ENCODE results near the gene NUPR2.
"Not testable (repeated sequence)": the region's sequence is repeated elsewhere in the genome, so short reads cannot be mapped to it uniquely, and the experiment has no call there.

The NUPR2 gene

DNA sequence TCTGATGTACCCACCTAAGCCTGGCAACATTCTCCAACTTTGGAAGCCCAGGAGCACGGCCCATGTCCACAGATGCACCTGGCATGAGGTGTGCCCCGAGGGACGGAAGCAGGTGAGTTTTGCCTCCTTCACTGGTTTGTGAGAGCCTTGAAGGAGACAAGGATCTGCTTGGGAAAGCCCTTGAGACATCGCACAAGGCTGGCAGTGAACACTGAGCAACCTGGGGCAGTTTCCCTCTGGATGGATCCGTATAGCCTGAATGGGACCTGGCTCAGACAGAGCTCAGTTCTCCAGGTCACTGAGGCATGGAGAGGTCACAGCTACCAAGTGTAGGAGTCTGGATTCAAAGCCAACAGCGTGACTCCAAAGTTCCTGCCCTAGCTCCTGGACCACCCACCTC, 8.8 kb upstream of the NUPR2 start:
- Histone ChIP-seq H3K9me3 (no peaks in the 10 kb centered on the region), H3K4me1 (no peaks in the 10 kb centered on the region), H3K36me3 (no peaks in the 10 kb centered on the region), H3K27me3 (no peaks in the 10 kb centered on the region), H3K4me3 (ENCODE audit: low read depth, low read length) (no peak overlapping the region)
- DNase-seq, result no peak
- no peak for TF ChIP-seq CTCF (IDR thresholded peaks at IDR 0.05; ENCODE audit: low read depth, low read length)

DNA sequence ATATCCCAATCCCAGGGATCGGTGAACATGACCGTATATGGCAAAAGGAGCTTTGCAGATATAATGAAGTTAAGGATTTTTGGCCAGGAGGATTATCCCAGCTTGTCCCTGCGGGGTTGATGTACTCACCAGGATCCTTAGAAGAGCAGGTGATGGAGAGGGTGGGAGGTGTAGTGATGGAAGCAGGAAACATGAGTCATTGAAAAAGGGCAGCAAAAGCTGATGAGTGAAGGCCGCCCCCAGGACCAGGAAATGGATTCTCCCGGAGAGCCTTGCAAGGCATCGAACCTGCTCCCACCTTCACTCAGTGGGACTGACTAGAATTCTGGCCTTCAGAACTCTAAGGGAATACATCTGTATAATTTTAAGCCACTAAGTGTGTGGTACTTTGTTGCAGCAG, 5.2 kb upstream of the NUPR2 start:
- Histone ChIP-seq H3K36me3 (no peaks in the 10 kb centered on the region), H3K27me3 (no peaks in the 10 kb centered on the region), H3K9me3 (no peaks in the 10 kb centered on the region), H3K4me3 (ENCODE audit: low read depth, low read length) (no peak overlapping the region), H3K4me1 (no peaks in the 10 kb centered on the region)
- no peak for TF ChIP-seq CTCF (IDR thresholded peaks at IDR 0.05; ENCODE audit: low read depth, low read length)
- DNase-seq, result no peak

- H3K4me1 ChIP-seq; H3K9me3 ChIP-seq; H3K36me3 ChIP-seq; H3K27me3 ChIP-seq; H3K4me3 ChIP-seq (ENCODE audit: low read depth, low read length); DNase-seq: not testable (repeated sequence)
Measured at GRCh38 chr7:56112244-56112643, 4.0 kb downstream of the NUPR2 start.

DNA sequence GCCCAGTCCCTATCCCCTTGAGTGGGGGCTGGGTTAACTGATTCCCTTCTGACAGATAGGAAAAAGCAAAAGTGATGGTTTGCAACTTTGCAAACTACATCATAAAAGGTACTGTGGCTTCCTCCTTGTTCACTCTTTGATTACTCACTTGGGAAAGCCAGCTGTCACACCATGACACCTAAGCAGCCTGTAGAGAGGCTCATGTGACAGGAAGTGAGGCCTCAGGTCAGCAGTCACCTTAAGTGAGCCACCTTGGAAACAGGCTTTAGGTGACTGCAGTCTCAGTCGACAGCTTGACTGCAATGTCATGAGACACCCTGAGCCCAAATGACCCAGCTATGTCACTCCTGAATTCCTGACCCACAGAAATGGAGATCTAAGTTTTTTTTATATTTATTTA, 5.6 kb downstream of the NUPR2 start:
- no peak overlapping the region for H3K4me3 ChIP-seq (ENCODE audit: low read depth, low read length)
- 0 out of 2 replicates have a peak, but pooled peaks cover 6% of the 10 kb centered on the region for H3K27me3 ChIP-seq
- DNase-seq, result no peak
- no peaks in the 10 kb centered on the region for H3K4me1 ChIP-seq
- no peaks in the 10 kb centered on the region for H3K9me3 ChIP-seq
- H3K36me3 ChIP-seq, result no peaks in the 10 kb centered on the region
- no peak for TF ChIP-seq CTCF (IDR thresholded peaks at IDR 0.05; ENCODE audit: low read depth, low read length)

DNA sequence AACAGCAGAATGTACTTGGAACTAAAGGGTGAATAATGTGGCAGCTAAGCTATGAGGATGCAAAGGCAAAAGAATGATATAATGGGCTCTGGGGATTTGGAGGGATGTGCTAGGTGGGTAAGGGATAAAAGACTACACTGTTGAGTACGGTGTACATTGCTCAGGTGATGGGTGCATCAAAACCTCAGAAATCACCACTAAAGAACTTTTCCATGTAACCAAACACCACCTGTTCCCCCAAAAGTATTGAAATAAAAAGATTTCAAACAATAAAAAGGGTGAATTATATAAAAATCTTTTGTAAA, 8.3 kb downstream of the NUPR2 start:
- no peak overlapping the region for H3K4me3 ChIP-seq (ENCODE audit: low read depth, low read length)
- H3K9me3 ChIP-seq, result no peaks in the 10 kb centered on the region
- DNase-seq, result no peak
- H3K36me3 ChIP-seq, result peaks cover 20% of the 10 kb centered on the region
- no peak for TF ChIP-seq CTCF (IDR thresholded peaks at IDR 0.05; ENCODE audit: low read depth, low read length)
- H3K4me1 ChIP-seq, result no peaks in the 10 kb centered on the region
- 0 out of 2 replicates have a peak, but pooled peaks cover 1% of the 10 kb centered on the region for H3K27me3 ChIP-seq

DNA sequence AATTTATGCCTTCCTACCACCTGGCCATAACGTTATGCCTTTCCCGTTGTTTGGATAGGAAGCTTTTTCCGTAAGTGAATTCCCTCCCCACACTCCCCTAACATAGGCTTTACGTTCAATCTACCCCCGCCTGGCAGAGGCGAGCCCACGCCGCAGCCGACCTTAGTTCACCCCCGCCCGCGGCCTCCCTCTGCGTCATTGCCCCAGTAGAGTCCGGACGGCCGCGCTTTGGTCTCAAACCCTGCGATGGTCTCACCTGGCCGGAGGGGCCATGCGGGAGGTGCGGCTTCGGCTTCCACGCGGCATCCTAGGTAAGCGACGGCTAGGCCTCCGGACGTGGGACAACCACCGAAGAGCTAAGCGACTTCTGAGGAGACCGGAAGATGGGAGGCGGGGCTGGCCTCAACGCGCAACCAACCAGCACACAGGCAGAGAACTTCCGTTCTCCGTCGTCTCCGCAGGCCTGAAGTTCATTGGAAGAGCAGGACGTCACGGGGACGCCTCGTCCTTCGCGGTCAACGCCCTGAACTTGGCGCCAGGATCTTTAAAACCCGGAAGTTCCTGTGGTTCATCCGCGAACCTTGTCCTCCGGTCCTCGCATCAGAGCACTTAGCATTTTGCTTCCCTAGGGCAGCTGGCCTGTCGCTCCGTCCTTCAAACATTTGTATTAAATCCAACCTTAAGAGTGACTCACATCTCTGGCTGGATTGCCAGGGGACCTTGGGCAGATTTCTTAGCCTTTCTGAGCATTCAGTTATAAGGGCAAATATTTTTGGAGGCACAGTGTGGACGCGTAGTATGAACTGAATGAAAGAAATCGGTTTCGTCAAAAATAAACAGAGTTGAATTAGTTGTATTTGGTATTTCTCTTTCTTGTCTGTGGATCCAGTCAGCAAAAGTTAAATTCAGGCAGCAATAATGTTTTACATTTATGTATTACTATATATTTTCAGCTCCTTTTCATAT, 9.8 kb downstream of the NUPR2 start, which contains the start of gene CHCHD2:
TSS of gene CHCHD2 (minus strand) at position 369 of the 966 bp plus-strand sequence. CDS start at position 306, 63 bp downstream.
- H3K27me3 ChIP-seq, result no peaks in the 10 kb centered on the region
- DNase-seq, result peak; percentile 96
- no peaks in the 10 kb centered on the region for H3K9me3 ChIP-seq
- peak within 1 kb of the TSS; percentile 100 for H3K4me3 ChIP-seq (ENCODE audit: low read depth, low read length)
- peaks cover 34% of the 10 kb centered on the region for H3K36me3 ChIP-seq
- no peaks in the 10 kb centered on the region for H3K4me1 ChIP-seq
- no peak for TF ChIP-seq CTCF (IDR thresholded peaks at IDR 0.05; ENCODE audit: low read depth, low read length)
